Measurements from ENCODE around the gene FOXJ1.
A peak's percentile ranks its signal among the peaks of the same experiment; 100 is the strongest.

FOXJ1 gene

DNA sequence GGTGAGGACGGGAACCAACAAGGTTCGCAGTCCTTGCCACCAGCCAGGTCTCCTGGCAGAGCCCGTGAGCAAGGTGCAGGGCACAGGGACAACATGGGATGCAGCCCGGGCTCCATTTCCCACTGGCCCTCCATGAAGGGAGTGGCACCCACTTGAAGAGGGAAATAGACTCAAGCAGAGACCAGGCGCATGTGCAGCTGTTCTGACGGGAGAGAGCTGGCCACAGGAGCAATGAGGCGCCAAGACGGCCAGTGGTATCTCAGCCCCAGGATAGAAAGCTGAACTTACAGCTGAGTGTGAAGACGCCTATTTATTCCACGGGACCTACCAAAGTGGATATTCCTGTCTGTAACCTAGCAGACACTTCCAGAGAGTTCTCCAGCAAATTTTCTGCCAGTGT is 8.2 kb upstream of the FOXJ1 start:
- Histone ChIP-seq H3K27me3 (replicated peaks; ENCODE audit: control insufficient read depth, insufficient read depth, low read length) (no peaks in the 10 kb centered on the region), H3K36me3 (ENCODE audit: control insufficient read depth, insufficient read depth, low read length) (no peaks in the 10 kb centered on the region), H3K4me3 (replicated peaks; ENCODE audit: low read depth, low read length) (no peak overlapping the region)
- DNase-seq (ENCODE audit: extremely low read depth, insufficient read length) = no peak
- TF ChIP-seq, protein P1, sequence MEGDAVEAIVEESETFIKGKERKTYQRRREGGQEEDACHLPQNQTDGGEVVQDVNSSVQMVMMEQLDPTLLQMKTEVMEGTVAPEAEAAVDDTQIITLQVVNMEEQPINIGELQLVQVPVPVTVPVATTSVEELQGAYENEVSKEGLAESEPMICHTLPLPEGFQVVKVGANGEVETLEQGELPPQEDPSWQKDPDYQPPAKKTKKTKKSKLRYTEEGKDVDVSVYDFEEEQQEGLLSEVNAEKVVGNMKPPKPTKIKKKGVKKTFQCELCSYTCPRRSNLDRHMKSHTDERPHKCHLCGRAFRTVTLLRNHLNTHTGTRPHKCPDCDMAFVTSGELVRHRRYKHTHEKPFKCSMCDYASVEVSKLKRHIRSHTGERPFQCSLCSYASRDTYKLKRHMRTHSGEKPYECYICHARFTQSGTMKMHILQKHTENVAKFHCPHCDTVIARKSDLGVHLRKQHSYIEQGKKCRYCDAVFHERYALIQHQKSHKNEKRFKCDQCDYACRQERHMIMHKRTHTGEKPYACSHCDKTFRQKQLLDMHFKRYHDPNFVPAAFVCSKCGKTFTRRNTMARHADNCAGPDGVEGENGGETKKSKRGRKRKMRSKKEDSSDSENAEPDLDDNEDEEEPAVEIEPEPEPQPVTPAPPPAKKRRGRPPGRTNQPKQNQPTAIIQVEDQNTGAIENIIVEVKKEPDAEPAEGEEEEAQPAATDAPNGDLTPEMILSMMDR (IDR thresholded peaks at IDR 0.05; ENCODE audit: insufficient read depth, low read length, poor library complexity, severe bottlenecking) = no peak

DNA sequence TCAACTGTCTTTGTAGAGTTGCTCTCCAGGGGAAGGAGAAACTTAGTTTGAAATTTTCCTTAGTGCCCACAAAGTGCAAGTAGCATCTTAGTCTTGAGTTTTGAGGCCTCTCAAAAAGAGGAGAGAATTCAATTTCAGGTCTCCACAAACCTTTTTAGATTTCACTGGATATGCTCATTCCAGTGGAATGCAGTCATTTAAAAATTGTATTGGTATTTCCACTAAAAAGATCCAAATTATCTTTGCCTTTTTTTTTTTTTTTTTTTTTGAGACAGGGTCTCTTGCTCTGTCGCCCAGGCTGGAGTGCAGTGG is 6.9 kb upstream of the FOXJ1 start:
- TF ChIP-seq, protein P1 (IDR thresholded peaks at IDR 0.05; ENCODE audit: insufficient read depth, low read length, poor library complexity, severe bottlenecking) = no peak
- no peak for DNase-seq (ENCODE audit: extremely low read depth, insufficient read length)
- H3K36me3 ChIP-seq (ENCODE audit: control insufficient read depth, insufficient read depth, low read length) = no peaks in the 10 kb centered on the region
- no peak overlapping the region for H3K4me3 ChIP-seq (replicated peaks; ENCODE audit: low read depth, low read length)
- H3K27me3 ChIP-seq (replicated peaks; ENCODE audit: control insufficient read depth, insufficient read depth, low read length) = no peaks in the 10 kb centered on the region

DNA sequence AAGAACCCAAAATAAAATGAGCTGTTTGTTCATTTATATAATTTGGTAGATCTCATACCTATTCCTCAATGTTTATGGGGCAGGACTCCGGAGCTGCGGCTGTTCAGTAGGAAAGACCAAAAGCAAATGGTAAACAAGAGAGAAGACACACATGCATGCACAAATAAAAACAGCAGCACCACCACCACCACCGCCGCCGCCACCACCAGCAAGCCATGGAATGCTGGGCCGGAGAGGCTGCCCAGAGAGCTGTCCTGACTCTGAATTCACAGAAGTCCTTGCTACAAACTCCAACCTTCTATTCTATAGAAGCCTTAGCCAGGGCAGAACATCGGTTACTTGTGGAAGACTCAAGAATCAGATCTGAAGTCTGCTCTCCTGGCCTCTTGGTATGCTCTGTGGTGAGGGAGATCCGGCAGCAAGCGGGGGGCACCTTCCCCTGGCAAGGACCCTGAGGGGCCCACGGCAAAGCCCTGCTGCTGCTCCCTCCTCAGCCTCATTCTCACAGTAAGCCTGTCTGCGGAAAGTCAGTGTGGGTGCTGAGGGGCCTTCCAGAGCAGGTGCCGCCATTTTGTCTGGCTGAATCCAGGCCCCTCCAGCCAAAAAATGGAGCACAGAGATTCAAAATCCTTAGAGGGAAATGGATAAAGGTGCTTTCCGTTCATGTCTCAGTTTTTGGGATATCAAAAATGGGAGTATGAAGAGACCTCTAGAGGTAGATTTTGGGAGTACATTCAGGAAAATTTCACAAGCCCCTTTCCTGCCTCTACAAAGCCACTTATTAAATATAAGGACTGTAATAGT is 6.4 kb upstream of the FOXJ1 start:
- DNase-seq (ENCODE audit: extremely low read depth, insufficient read length) = no peak

DNA sequence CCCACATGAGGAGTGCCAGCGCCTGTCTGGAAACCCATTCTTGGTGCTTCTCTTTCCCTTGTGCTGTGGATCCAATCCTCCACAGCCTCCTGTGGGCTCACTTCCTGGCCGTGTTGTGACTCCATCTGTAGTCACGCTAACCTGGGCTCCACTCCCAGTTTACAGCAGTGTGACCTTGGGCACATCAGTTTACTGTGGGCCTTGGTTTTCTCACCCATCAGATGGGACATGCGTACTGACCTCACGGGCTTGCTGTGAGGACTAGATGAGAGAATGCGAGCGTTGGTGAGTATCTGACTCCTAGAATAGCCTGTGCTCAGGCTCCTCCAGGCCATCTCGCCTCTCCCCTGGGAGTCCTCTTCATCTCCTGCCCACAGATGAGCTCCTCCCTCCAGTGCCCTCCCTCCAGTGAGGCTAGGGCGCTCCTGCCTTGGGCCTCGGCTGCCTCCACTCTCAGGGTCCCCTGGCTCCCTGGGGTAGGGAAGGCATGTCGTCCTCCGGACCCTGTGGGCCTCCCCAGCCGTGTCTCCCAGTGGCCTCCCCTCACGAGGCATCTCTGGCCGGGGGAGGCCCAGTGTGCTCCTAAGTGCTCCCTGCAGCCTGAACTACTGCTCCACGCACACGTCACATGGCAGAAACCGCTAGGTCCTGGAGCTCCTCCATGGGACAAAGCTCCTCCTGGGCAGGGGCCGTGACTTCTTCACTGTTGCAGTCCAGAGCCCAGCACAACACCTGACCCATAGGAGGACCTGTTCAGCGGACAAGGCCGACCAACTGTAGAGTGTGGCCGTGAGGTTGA is 5.2 kb upstream of the FOXJ1 start:
- no peak for DNase-seq (ENCODE audit: extremely low read depth, insufficient read length)
- H3K27me3 ChIP-seq (replicated peaks; ENCODE audit: control insufficient read depth, insufficient read depth, low read length) = no peaks in the 10 kb centered on the region; the same call in 1 of the 2 replicates
- TF ChIP-seq, protein P1 (IDR thresholded peaks at IDR 0.05; ENCODE audit: insufficient read depth, low read length, poor library complexity, severe bottlenecking) = no peak
- no peak overlapping the region for H3K4me3 ChIP-seq (replicated peaks; ENCODE audit: low read depth, low read length)
- no peaks in the 10 kb centered on the region for H3K36me3 ChIP-seq (ENCODE audit: control insufficient read depth, insufficient read depth, low read length)

More for the DNA sequence above, 6.4 kb upstream of the FOXJ1 start:
- H3K27me3 ChIP-seq (replicated peaks; ENCODE audit: control insufficient read depth, insufficient read depth, low read length) = no peaks in the 10 kb centered on the region; the same call in 1 of the 2 replicates
- no peak overlapping the region for H3K4me3 ChIP-seq (replicated peaks; ENCODE audit: low read depth, low read length)
- H3K36me3 ChIP-seq (ENCODE audit: control insufficient read depth, insufficient read depth, low read length) = no peaks in the 10 kb centered on the region
- TF ChIP-seq, protein P1 (IDR thresholded peaks at IDR 0.05; ENCODE audit: insufficient read depth, low read length, poor library complexity, severe bottlenecking) = peak; percentile 28

DNA sequence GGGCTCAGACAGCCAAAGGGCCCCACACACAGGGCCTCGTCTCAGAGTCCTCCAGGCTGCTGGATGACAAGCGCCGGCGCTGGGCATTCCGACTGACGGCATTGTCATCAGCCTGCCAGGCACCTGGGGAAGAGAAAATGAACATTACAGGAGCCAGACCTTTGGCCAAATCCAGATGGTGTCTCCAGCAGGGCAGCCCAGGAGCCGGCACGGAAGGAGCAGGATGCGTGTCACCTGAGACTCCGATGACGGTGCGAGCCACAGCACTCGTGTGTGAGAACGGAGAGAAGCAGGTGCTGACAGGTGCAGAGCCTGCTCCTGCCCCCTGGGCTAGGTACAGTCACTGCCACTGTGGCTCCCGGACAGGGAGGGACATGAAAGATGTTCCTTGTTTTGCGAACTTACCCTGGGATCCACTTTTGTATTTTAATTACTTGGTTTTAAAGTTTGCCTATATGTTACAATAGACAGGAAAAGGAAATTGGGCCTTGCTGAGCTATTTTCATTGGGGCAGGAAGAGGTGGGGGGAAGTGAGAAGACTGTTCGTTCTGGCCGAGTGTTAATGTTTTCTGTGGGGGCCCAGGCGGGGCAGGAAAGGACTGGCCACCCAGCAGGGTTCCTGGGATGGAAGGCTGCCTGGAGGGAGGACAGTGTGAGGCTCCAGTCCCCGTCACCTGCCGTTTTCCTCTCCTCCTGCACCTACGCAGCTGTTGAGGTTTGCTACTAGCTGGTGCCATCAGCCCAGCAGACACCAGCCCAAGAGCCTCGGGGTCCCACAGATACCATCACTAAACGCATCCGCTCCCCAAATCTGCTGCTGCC is 4.4 kb upstream of the FOXJ1 start:
- Histone ChIP-seq H3K36me3 (ENCODE audit: control insufficient read depth, insufficient read depth, low read length) (no peaks in the 10 kb centered on the region), H3K27me3 (replicated peaks; ENCODE audit: control insufficient read depth, insufficient read depth, low read length) (no peaks in the 10 kb centered on the region; the same call in 1 of the 2 replicates), H3K4me3 (replicated peaks; ENCODE audit: low read depth, low read length) (no peak overlapping the region)
- DNase-seq (ENCODE audit: extremely low read depth, insufficient read length) = peak; percentile 66
- TF ChIP-seq, protein P1 (IDR thresholded peaks at IDR 0.05; ENCODE audit: insufficient read depth, low read length, poor library complexity, severe bottlenecking) = no peak
